HG02588 (cell line): ENCODE results near the gene TMEM43.
A peak's percentile ranks its signal among the peaks of the same experiment; 100 is the strongest.
"Not testable (repeated sequence)": the region's sequence is repeated elsewhere in the genome, so short reads cannot be mapped to it uniquely, and the experiment has no call there.

Experiments
- ATAC-seq: cut with Tn5 transposase; IDR thresholded peaks from one replicate; pipeline ENCODE4 v1.9.1; 2021; ENCODE audit warnings: mild to moderate bottlenecking, moderate library complexity; ENCODE audit not compliant: unreplicated experiment

TMEM43 gene, protein sequence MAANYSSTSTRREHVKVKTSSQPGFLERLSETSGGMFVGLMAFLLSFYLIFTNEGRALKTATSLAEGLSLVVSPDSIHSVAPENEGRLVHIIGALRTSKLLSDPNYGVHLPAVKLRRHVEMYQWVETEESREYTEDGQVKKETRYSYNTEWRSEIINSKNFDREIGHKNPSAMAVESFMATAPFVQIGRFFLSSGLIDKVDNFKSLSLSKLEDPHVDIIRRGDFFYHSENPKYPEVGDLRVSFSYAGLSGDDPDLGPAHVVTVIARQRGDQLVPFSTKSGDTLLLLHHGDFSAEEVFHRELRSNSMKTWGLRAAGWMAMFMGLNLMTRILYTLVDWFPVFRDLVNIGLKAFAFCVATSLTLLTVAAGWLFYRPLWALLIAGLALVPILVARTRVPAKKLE

DNA sequence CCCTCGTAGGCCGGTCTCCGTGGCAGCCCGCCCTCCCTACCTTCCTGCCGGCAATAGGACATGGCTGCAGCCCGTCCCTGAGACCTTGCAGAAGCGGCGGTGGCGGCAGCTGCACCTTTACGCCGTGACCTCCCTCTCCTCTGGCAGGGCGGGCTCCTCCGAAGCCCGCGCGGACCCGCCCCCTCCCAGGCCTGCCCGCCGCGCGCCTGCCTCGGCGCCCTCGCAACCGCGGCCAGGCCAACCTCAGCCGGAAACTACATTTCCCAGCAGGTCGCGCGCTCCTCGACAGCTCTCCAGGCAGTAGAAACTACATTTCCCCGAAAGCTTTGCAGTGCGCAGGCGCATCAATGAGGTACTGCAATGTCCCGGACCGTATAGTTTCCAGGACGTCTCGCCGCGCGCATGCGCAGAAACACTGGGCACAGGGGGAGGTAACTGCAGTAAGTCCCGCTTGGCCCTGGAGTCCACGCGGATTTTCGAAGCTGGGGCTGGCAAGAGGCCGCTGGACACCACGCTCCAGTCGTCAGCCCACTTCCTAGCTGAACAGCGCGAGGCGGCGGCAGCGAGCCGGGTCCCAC, at the start of gene TMEM43, which contains the start of gene CHCHD4:
Gene TMEM43 (plus strand): TSS at position 438 of the 578 bp plus-strand sequence. CDS start 142 bp downstream, outside the sequence.
Gene CHCHD4 (minus strand): TSS at position 256 of the 578 bp plus-strand sequence. CDS start 194 bp downstream, at position 62.
- peak; percentile 86 for ATAC-seq

DNA sequence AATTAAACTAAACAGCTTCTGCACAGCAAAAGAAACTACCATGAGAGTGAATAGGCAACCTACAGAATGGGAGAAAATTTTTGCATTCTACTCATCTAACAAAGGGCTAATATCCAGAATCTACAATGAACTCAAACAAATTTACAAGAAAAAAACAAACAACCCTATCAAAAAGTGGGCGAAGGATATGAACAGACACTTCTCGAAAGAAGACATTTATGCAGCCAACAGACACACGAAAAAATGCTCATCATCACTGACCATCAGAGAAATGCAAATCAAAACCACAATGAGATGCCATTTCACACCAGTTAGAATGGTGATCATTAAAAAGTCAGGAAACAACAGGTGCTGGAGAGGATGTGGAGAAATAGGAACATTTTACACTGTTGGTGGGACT, 49.6 kb upstream of the TMEM43 start:
- not testable (repeated sequence) for ATAC-seq

DNA sequence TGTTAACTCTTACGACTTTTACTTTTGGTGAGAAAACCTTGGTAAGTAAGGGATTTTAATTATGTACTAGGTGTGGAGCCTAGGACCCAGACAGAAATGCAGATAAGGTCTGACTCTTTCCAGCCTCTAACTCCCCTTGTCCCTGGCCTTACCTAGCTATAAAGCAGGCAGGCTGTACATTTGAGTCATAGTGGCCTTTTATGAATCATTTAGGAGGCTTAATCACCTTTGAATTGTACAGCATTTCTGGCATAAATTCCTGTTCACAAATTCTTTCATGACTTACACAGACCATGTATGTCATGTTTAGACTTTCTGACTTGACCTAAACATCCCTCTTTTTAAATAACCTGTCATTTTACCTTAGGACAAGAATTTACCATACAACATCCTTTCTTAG, 47.5 kb upstream of the TMEM43 start:
- no peak for ATAC-seq

DNA sequence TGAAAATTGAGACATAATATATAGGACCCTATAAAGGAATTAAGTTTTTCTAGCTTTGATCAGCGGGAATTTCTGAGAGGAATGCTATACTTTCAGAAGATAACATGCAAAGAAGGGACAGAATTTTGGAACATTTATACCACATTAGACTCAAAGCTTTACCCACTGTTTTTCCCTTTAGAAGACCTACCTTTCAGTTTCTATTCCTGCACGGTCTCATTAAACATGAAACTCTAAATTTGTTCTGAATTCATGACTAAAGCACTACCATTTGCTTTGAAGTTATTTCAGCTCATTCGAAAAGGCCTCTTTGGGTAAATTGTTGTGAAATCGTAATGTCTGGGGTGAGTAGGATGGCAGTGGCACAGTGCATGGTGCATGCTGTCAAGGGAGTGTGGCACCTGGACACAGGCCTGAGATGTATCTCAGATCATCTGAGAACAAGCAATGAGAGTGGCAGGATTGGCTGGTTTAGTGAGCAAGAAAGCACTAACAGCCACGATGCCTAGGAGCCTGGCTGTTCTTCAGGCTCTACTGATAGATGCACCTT, 42.7 kb upstream of the TMEM43 start:
- no peak for ATAC-seq

DNA sequence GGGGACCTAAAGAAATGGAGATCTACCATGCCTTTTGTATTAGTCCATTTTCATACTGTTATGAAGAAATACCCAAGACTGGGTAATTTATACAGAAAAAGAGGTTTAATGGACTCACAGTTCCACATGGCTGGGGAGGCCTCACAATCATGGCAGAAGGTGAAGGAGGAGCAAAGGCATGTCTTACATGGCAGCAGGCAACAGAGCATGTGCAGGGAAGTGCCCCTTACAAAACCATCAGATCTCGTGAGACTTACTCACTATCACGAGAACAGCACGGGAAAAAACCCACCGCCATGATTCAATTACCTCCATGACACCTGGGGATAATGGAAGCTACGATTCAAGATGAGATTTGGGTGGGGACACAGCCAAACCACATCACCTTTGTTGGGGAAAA, 37.4 kb upstream of the TMEM43 start:
- ATAC-seq = not testable (repeated sequence)

DNA sequence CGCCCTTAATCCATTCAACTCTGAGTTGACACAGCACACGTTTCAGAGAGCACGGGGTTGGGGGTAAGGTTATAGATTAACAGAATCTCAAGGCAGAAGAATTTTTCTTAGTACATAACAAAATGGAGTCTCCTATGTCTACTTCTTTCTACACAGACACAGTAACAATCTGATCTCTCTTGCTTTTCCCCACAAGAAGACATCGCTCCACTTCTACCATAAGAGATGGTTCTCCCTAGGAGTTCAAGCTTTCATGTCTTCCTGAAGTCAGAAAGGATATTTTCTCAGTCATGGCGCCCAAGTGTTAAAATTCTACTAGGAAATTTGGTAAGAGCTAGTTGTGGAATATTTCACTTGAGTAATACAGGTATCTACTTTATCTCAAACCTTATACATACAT, 32.9 kb upstream of the TMEM43 start:
- ATAC-seq = not testable (repeated sequence)

DNA sequence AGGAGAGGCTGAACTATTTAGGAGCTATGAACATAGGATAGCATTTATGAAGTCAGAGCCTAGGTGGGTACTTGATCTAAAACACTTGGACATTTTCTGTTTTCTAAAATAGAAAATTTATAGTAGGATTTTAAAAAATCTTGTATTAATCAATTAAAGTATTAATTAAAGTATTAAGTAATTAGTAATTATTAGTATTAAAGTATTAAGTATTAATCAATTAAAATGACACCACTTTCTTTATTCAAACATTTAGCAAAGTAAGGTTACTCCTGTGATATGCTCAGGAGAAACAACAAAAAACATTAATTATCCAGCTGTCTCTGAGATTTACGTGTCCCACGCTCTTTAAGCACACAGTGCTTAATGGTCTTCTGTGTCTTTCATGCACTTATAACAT, 32.4 kb upstream of the TMEM43 start:
- ATAC-seq = no peak

DNA sequence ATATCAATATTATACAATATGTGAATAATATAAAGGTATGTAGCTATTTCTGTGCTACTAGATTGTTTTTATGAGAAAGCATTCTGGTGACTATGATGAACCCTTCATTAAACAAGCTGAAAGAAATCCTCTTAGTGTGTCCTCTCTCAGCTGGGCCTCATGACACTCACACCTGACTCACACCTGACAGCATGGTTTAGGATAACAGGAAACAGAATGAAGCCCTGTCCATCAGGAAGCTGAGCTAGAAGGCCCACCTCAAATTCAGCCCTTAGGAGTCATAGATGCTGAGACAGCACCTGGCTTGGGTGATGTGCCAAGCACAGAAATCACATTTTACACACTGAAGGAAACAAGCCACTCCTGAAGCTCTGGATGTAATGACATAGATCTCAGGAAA, 31.0 kb upstream of the TMEM43 start:
- no peak for ATAC-seq

DNA sequence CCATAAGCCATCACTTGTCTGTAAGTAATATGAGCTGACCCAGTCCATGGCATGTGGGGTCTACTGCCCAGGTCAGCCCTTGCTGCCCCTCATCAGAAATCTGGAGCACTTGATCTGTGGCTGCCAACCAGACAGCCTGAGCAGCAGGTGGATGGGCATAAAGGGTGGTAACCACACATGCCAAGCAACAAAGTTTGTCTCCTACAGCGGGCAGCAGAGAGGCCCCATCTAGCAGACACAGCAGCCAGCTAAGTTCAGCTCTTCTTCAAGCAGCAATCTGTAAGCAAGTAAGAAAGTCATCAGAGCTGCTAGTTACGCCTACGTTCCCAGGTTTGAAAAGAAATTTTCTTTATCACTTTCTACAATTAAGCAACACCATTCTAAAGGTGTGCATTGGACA, 28.1 kb upstream of the TMEM43 start:
- no peak for ATAC-seq

DNA sequence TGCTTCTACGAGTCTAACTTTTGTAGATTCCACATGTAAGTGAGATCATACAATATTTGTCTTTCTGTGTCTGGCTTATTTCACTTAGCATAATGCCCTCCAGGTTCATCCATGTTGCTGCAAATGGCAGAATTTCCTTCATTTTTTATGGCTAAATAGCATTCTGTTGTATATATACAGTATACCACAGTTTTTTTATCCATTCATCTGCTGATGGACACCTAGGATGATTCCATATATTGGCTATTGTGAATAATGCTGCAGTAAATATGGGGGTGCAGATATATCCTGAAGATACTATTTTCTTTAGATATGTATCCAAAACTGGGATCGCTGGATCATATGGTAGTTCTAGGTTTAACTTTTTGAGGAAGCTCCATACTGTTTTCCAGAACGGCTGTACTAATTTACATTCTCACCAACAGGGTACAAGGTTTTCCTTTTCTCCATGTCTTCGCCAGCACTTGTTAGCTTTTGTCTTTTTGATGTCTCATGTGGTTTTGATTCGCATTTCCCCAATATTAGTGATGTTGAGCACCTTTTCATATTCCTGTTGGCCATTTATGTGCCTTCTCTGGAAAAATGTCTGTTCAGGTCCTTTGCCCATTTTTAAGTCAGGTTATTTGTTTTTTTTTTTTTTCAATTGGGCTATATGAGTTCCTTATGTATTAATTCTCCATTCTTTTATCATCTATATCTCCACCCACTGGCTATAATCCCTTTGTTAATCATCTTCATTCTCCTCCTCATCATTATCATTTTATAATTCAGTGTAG, 27.0 kb upstream of the TMEM43 start:
- ATAC-seq = no peak

DNA sequence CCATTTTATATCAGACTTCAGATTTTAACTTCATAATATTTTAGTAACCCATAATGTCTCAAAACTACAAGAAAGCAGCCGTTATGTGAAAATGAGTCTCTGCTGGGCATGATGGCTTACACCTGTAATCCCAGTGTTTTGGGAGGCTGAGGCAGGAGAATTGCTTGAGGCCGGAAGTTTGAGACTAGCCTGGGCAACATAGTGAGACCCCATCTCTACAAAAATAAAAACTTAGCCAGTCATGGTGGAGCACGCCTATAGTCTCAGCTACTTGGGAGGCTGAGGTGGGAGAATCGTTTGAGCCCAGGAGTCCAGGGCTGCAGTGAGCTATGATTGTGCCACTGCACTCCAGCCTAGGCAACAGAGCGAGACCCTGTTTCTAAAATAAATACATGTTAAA, 15.0 kb upstream of the TMEM43 start:
- not testable (repeated sequence) for ATAC-seq

DNA sequence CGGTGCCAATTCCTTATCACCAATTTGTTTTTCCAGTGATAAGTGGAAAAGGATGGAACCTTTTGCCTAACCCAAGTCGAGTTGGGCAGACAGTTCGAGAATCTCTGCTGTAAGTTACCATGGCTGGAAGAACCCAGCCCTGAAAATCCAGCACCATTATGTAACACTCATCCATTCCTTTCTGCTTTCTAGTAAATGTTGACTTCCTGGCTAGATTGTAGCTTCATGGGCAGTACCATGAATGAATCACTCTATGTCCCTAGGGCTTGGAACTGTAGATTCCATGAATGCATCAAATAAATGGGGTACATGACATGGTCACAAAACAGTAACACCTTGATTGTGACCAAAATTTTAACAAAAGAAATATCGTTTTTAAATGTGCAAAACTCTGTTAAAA, 14.2 kb upstream of the TMEM43 start:
- ATAC-seq = no peak

DNA sequence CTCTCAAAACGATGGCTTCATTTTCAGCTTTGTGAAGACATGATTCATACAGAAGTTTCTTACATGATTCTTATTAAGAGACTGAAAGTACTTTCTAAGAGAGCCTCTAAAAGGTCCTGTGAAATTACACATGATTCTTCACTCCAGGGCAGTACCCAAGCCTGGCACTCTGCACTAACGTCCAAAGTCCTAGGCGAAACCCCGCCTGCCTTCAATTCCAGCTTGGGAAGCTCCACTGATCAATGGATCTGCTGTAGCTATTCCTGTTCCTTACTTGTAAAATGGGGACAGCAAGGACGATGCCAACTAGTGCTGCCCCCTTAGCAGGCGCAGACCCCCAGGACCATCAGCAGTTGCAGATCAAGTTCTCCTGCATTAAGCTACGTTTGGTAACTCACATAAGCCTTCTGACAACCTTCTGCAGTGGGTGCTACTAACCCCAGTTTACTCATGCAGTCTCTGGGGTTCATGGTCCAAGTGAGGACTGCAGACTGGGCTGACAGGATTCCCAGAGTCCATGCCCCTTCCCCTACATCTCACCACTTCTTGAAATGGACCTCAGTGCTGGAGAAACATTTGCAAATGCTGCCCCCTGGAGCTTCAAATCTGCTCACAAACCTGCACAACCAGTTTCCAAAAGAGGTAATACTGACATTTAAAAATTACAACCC, 10.8 kb upstream of the TMEM43 start:
- no peak for ATAC-seq

DNA sequence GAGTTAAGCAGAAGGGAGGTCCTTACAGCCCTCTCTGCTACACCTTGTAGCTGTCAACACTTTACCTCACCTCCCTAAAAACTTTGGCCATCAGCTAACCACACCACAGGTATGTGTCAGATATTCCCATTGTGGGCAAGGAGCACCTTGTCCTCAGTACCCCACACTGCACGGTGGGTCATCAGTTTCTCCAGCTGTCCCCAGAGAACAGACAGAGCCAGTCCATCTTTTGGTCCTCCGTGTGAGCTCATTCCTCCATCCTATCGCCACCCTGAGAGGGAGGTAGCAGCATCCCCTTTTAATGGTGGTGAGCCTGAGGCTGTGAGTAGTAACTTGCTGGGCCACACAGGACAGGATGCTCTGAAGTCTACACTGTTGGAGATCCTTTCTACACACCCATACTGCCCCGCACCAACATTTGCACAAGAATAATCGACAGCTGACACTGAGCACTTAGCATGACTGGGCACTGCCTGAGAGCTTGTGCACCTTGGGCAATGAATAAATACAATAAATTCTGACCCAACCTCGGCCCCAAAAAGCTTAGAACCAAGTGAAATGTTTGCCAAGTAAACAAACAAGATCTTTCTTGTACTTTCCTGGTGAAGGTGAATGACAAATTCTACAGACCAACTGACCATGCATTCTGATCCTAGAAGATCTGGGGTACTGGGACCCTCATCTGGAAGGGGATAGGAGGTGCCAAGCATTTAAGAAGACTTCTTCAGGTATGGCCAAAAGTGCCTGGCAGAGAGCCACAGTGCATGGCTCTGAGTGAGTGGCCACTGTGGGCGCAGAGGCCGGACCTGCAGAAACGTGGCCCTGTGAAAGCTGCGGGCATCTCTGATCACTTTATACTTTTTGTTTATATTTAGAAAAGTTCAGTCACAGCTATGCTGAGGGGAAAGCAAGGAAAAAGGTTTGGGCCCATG, 7.1 kb upstream of the TMEM43 start:
- ATAC-seq = no peak

DNA sequence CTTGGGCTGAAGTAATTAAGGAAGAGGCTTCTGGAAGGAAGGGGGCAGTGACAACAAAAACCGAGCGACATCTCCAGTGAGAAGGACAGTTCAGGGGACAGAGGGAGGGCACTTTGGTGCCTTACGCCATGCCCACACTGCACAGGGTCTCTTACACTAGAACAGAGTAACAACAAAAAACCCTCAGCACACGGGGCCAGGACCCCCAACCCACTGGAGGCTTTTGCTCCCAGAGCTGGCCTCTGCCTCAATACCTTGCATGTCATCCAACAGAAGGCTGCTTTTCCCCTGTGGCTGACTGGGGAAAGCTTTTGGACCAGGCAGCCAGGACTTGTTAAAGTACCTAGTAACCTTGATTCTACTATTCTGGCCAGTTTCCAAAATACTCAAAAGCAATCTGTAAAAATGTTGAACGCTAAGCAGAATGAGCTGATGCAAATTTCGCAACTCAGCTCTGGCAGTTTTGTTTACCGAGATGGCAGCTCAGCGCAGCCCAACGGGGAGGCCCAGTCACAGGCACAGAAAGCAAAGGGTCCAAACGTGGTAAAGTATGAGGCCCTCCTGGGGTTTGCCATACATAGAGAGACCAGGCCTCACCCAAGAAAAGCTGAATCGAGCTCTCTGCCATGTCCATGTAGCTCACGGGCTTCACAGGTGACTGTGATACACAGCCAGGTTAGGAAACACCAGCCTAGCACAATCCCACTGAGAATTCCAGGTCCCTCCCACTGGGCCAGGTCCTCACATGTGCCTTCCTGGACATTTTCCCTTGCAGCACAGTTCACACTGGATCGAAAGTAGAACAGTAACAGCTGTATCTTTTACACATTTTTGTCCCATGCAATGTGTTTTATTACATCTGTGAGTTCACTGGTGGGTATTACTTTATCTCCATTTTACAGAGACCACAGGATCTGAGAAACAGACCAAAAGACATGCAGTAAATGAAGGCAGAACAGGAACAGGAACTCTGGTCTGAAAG, 6.2 kb upstream of the TMEM43 start:
- no peak for ATAC-seq

DNA sequence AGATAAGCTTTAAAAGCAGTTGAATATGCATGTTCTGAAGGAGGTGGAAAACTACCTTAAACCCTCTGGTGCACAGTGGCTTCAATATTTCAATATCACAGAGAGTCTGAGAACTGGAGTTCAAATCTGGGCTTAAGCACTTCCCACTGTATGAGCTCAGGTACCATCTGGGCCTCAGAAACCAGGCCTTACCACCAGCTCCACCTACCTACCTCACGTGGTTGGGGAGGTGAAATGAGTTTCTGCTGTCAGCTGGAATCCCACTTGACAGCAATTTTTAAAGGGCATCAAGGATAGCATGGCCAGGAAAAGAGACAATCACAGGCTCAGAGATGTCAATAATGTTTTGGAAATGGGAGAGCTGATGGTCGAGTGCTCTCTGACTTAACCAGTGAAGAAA, 5.2 kb upstream of the TMEM43 start:
- no peak for ATAC-seq

DNA sequence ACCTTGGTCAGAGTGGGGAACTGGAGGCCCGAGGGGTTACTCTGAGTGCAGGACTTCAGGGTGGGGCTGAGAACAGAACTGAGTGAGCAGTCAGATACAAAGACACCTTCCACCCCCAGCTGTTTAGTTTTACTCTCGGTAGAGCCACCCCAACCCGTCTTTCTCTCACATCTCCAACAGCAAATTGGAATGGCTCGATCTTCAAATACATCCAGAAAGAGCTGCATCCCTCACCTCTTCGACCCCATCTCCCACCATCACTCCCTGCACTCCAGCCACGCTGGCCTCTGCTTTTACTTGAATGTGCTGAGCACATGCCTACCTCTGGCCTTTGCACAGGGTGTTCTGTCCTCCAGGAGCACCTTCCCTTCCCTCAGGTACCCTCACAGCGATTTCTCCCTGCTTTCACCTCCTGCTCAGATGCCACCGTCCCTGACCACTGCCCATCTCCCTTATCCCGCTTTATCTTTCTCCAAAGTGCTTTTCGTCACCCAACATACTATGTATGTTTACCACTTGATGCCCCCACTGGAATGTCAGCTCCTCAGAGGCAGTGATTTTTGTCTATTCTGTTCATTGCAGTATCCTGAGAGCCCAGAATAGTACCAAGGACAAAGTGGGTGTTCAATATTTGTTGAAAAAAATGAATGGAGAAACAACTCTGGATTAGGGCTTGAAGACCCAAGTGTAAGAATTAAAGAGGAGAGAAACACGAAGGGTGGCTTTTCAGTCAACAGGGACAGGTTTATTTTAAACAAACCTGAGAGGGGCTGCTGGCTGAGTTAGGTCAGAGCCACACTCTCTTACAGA, 4.5 kb upstream of the TMEM43 start:
- no peak for ATAC-seq
